SK-N-MC (cell line): Measurements from ENCODE around the gene PHLDA1.

ENCODE experiments used
- DNase-seq: peaks from one replicate; pipeline ENCODE4 v3.0.0-alpha.2; 2011; ENCODE audit warnings: low read depth, low spot score
- H3K27ac ChIP-seq: fragments of 200-600 bp; sonication (generic); 2 replicates; pipeline ENCODE4 v1.5.1; 2016; ENCODE audit warnings: mixed run types
- H3K36me3 ChIP-seq: fragments of 200-600 bp; sonication (generic); 2 replicates; pipeline ENCODE4 v1.6.1; 2017; ENCODE audit warnings: antibody characterized with exemption, low read length, mixed read lengths; ENCODE audit not compliant: insufficient read depth
- H3K4me3 ChIP-seq: fragments of 200-600 bp; sonication (generic); 2 replicates; pipeline ENCODE4 v1.5.1; 2016
- H3K9ac ChIP-seq: fragments of 200-600 bp; sonication (generic); 2 replicates; pipeline ENCODE4 v1.8.0; 2017; ENCODE audit warnings: mixed run types, mixed read lengths; ENCODE audit not compliant: insufficient read length
- H3K9me3 ChIP-seq: fragments of 200-600 bp; sonication (generic); 2 replicates; pipeline ENCODE4 v1.6.1; 2017; ENCODE audit warnings: low read depth, mild to moderate bottlenecking, antibody characterized with exemption, low read length, moderate library complexity, mixed read lengths
- EZH2 ChIP-seq: fragments of 200-600 bp; sonication (generic); IDR thresholded peaks from one replicate; pipeline ENCODE4 v1.6.1; 2017; ENCODE audit warnings: antibody characterized with exemption
- FOXP2 ChIP-seq: optimal IDR thresholded peaks from 2 replicates; pipeline ENCODE3; 2011; ENCODE audit warnings: mild to moderate bottlenecking, moderate library complexity; ENCODE audit not compliant: insufficient read depth; ENCODE audit errors: extremely low read length, control extremely low read depth
- POLR2AphosphoS5 ChIP-seq: IDR thresholded peaks from 2 replicates; pipeline ENCODE4 v1.6.1; 2012; ENCODE audit warnings: mild to moderate bottlenecking, low read depth, low read length, borderline replicate concordance

Gene PHLDA1

GRCh38 chr12:75981247-75982168 lies 50.1 kb downstream of the PHLDA1 start:
- no peak overlapping the region for H3K9ac ChIP-seq
- H3K27ac ChIP-seq: no peak overlapping the region
- DNase-seq: no peak
- H3K9me3 ChIP-seq: no peaks in the 10 kb centered on the region
- TF ChIP-seq POLR2AphosphoS5 (no peak), EZH2 (no peak), FOXP2 (no peak)
- no peaks in the 10 kb centered on the region for H3K36me3 ChIP-seq
- H3K4me3 ChIP-seq: no peak overlapping the region

- no peak overlapping the region for H3K27ac ChIP-seq
- no peak for TF ChIP-seq POLR2AphosphoS5
- TF ChIP-seq EZH2: no peak
- no peak for TF ChIP-seq FOXP2
- no peaks in the 10 kb centered on the region for H3K9me3 ChIP-seq
- H3K9ac ChIP-seq: no peak overlapping the region
- no peaks in the 10 kb centered on the region for H3K36me3 ChIP-seq
- H3K4me3 ChIP-seq: no peak overlapping the region
- DNase-seq: no peak
Measured at GRCh38 chr12:75979181-75979580, 52.4 kb downstream of the PHLDA1 start.

- DNase-seq: no peak
- Histone ChIP-seq H3K9ac (no peak overlapping the region), H3K36me3 (no peaks in the 10 kb centered on the region), H3K9me3 (no peaks in the 10 kb centered on the region), H3K27ac (peak overlapping the region; percentile 65; the same call in 1 of the 2 replicates), H3K4me3 (0 out of 2 replicates have a peak overlapping the region, but pooled peaks have one; percentile 24)
- TF ChIP-seq EZH2: no peak
- TF ChIP-seq POLR2AphosphoS5: no peak
- no peak for TF ChIP-seq FOXP2
Measured at GRCh38 chr12:75978677-75979076, 52.9 kb downstream of the PHLDA1 start.

- TF ChIP-seq POLR2AphosphoS5 (no peak), FOXP2 (no peak), EZH2 (no peak)
- Histone ChIP-seq H3K36me3 (no peaks in the 10 kb centered on the region), H3K9ac (no peak overlapping the region), H3K4me3 (0 out of 2 replicates have a peak overlapping the region, but pooled peaks have one; percentile 24), H3K27ac (peak overlapping the region; percentile 65), H3K9me3 (no peaks in the 10 kb centered on the region)
- peak; percentile 86 for DNase-seq
Measured at GRCh38 chr12:75977952-75978671, 53.5 kb downstream of the PHLDA1 start.

- no peak for TF ChIP-seq FOXP2
- no peak for TF ChIP-seq EZH2
- TF ChIP-seq POLR2AphosphoS5: no peak
- peak overlapping the region; percentile 65 for H3K27ac ChIP-seq
- no peaks in the 10 kb centered on the region for H3K9me3 ChIP-seq
- no peak for DNase-seq
- H3K36me3 ChIP-seq: no peaks in the 10 kb centered on the region
- H3K4me3 ChIP-seq: 0 out of 2 replicates have a peak overlapping the region, but pooled peaks have one; percentile 24
- H3K9ac ChIP-seq: no peak overlapping the region
Measured at GRCh38 chr12:75977590-75977951, 54.0 kb downstream of the PHLDA1 start.

GRCh38 chr12:75976913-75977312 lies 54.7 kb downstream of the PHLDA1 start:
- no peaks in the 10 kb centered on the region for H3K36me3 ChIP-seq
- no peaks in the 10 kb centered on the region for H3K9me3 ChIP-seq
- H3K27ac ChIP-seq: no peak overlapping the region
- DNase-seq: no peak
- no peak overlapping the region for H3K9ac ChIP-seq
- no peak for TF ChIP-seq EZH2
- no peak for TF ChIP-seq POLR2AphosphoS5
- no peak for TF ChIP-seq FOXP2
- no peak overlapping the region for H3K4me3 ChIP-seq

GRCh38 chr12:75976113-75976512 lies 55.5 kb downstream of the PHLDA1 start:
- no peak overlapping the region for H3K9ac ChIP-seq
- TF ChIP-seq EZH2 (no peak), POLR2AphosphoS5 (no peak), FOXP2 (no peak)
- no peaks in the 10 kb centered on the region for H3K36me3 ChIP-seq
- no peak overlapping the region for H3K4me3 ChIP-seq
- no peak overlapping the region for H3K27ac ChIP-seq
- no peak for DNase-seq
- H3K9me3 ChIP-seq: no peaks in the 10 kb centered on the region

GRCh38 chr12:75975702-75976101 lies 55.9 kb downstream of the PHLDA1 start:
- no peak overlapping the region for H3K27ac ChIP-seq
- TF ChIP-seq FOXP2 (no peak), EZH2 (no peak), POLR2AphosphoS5 (no peak)
- no peak overlapping the region for H3K9ac ChIP-seq
- DNase-seq: no peak
- H3K9me3 ChIP-seq: no peaks in the 10 kb centered on the region
- H3K4me3 ChIP-seq: no peak overlapping the region
- H3K36me3 ChIP-seq: no peaks in the 10 kb centered on the region
